Limb (tissue), 2 donors: ENCODE results near the gene PASK.
A peak's percentile ranks its signal among the peaks of the same experiment; 100 is the strongest.

ENCODE experiments used
- DNase-seq, 2 donors: peaks; one replicate each; pipeline ENCODE4 v3.0.0-alpha.2; 2016; ENCODE audit errors: extremely low spot score in 2 of 2

The PASK gene

DNA sequence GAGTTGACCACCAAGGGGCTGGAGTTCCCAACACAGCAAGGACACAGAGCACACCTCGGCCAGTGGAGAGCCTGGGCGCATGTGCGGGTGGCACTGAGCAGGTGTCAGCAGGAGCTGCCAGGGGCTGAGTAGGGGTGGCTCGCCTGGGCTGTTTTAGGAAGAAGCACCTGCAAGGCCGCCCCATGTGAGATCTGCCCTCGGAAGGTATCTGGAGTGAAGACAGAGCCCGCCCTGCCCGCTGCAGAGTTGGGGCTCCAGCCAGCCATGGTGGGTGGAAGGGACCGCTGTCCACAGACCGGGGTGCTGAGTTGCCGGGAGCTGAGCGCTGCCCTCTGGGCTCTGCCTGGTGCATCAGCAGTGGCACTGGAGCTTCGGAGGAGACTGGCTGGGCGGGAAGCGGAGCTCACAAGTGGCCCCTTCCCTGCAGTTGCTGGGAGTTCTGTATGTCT is 82.4 kb downstream of the PASK start:
- peak in 1 of 2 donors; percentile 54 for DNase-seq

DNA sequence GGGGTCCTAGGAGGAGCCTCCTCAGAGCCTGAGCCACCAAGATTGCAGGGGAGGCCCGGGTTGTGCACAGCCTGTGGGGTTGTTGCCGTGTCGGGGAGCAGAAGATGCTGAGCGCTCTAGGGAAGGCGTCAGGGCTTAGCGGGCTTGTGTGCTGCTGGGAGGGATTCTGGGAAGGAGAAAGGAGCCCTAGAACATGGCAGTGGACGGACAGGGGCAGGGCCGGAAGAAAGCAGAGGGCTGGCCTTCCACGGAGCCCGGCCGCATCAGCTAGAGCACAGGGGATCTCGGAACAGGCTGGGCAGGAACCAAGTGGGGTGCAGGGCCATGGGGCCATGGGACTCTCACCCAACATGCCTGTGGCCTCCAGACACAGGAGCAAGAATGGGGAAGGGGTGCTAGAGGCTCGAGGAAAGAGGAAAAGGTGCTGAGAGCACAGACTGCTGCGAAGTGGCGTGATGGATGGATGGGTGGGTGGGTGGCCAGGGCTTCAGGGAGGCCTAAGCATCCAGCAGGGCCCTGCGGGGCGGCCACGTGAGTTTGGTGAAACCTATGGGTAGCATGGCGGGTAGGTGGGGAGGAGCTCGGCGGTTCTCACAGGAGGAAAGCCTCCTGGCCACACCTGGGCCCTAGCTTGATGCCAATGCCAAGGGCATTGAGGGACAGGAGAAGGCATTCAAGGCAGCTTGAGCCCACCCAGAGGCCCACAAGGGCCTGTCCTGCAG is 82.9 kb downstream of the PASK start:
- DNase-seq, result no peak

DNA sequence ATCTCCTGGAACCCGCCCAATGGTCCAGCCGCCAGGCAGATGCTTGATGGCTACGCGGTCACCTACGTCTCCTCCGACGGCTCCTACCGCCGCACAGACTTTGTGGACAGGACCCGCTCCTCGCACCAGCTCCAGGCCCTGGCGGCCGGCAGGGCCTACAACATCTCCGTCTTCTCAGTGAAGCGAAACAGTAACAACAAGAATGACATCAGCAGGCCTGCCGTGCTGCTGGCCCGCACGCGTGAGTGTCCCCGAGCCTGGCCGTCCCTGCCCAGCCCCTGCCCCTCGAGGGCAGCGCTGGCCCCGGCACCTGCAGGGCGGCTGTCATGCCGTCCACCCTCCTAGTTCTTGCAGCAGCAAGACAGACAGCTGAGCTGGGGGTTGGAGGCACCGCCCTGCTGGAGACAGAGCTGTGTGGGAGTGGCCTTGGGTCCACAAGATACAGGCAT is 83.9 kb downstream of the PASK start:
- peak in 1 of 2 donors; percentile 27 for DNase-seq

DNA sequence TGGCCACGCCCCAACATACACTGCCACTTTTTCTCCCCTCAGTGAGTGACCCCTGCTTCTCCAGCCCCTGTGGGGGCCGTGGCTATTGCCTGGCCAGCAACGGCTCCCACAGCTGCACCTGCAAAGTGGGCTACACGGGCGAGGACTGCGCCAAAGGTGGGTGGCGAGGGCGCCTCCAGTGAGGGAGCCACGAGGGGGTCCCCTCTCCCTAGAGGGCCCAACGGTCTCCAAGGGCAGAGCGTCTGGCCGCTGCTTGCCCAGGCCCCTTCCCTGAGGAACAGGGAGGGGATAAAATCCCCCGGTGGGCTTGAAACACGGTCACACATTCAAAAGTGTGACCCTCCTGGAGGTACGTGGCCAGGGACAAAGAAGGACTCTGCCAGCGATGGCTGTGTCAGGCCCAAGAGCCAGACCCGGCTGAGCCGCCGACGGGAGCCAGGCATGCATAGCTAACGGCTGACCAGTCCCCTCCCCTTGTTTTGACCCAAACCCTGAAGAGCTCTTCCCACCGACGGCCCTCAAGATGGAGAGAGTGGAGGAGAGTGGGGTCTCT is 84.4 kb downstream of the PASK start:
- DNase-seq, result peak in 1 of 2 donors; percentile 20

DNA sequence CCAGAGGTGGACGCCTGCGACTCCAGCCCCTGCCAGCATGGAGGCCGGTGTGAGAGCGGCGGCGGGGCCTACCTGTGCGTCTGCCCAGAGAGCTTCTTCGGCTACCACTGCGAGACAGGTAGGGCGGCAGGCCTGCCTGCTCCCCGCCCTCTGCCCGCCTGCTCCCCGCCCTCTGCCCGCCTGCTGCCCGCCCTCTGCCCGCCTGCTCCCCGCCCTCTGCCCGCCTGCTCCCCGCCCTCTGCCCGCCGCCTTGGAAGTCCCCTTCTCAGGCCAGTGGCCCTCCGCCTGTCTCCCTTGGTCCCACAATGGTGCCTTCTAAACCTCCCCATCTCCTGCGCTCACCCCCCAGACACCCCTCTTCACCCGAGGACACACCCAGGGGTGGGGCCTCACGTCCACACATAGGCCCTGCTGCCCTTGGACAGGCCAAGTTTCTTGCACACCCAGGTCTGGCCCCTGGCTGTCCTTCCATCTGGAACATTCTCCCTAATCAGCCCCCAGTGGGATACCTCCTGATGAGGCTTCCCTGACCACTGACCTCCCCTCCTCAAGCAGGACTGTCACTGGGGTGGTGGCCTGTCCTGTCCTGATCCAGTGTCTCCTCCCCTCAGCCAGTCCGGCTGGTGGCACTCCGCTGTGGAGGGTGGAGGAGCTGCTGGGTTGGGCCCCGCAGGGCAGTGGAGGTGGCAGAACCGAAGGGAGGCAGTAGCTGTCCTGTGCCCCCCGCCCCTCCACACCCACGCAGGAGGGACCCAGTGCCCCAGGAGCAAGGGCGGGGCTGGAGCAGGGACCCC is 85.1 kb downstream of the PASK start:
- peak in 1 of 2 donors; percentile 34 for DNase-seq

- no peak for DNase-seq
These were observed 85.7 kb downstream of the PASK start for GRCh38 chr2:241063587-241063986.

DNA sequence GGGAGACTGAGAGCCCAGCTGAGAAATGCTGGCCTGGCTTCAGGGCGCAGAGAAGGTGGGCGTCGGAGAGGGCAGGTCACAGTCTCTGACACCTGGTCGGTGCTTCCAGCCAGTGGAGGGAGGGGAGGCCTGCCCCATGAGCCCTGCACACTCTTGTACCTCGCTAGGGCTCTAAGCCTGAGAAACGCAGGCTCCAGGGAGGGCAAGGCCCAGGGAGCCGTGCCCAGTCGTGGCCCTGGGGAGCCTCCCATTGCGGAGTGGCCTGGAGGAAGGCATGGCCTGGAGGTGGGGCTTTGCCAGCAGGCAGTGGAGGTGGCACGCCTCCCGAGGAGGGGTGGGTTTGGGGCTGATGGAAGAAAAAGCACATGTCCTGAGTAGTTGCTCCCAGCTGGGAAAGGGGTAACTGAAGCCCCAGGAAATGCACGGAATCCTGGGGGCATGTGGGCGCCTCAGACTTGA is 86.2 kb downstream of the PASK start:
- DNase-seq, result peak in 1 of 2 donors; percentile 26

- DNase-seq, result peak in 1 of 2 donors; percentile 21
These were observed 86.7 kb downstream of the PASK start for GRCh38 chr2:241062389-241063092.

- DNase-seq, result no peak
These were observed 88.0 kb downstream of the PASK start for GRCh38 chr2:241061275-241061674.
